Lower leg skin (tissue), 4 donors: Measurements from ENCODE around the gene CENPS. TPM values are rescaled to one million over a fixed set of nuclear protein-coding genes. Genes with fewer than 3 reads are reported as not detected.
"Not testable (repeated sequence)": the region's sequence is repeated elsewhere in the genome, so short reads cannot be mapped to it uniquely, and the experiment has no call there.

Source experiments
- DNase-seq, 2 donors: peaks; one replicate each; pipeline ENCODE4 v3.0.0-alpha.2; 2019; ENCODE audit warnings: low spot score in 2 of 2
- H3K4me3 ChIP-seq: fragments of 200-600 bp; sonication (generic); 2 replicates; pipeline ENCODE4 v1.5.1; 2017; ENCODE audit warnings: mild to moderate bottlenecking, low read depth; ENCODE audit not compliant: poor library complexity, severe bottlenecking
- CTCF ChIP-seq, 3 donors: fragments of 450-650 bp; IDR thresholded peaks; one replicate each; pipeline ENCODE4 v1.5.1; 2016; ENCODE audit warnings: antibody characterized with exemption in 3 of 3, mild to moderate bottlenecking in 3 of 3, moderate library complexity in 2 of 3
- POLR2A ChIP-seq, 2 donors: fragments of 450-650 bp; IDR thresholded peaks; one replicate each; pipeline ENCODE4 v1.6.1; 2016 to 2017; ENCODE audit warnings: antibody characterized with exemption in 2 of 2, mild to moderate bottlenecking in 1 of 2, moderate library complexity in 1 of 2
- WGBS, 2 donors: methylation state at CpG; one replicate each; pipeline ENCODE4 v1.1.5; 2018; 5-methylcytosine and 5-hydroxymethylcytosine counted together
- intact Hi-C: fragments of 100-400 bp; cut with DNase I; formaldehyde crosslinking; loops from one replicate; pipeline ENCODE4 v1.15.0; 2023; ENCODE audit warnings: low total_unique reads
- total RNA-seq, 4 donors: library from RNA; depleted of rRNA; stranded (reverse); fragments of >200 nt; gene quantifications; one replicate each; pipeline ENCODE4 v1.1.0, GENCODE V29; 2016

CENPS gene
- total RNA-seq, 4 donors from 2014 or later: 0.42 to 1.8 (median 0.97) TPM

DNA sequence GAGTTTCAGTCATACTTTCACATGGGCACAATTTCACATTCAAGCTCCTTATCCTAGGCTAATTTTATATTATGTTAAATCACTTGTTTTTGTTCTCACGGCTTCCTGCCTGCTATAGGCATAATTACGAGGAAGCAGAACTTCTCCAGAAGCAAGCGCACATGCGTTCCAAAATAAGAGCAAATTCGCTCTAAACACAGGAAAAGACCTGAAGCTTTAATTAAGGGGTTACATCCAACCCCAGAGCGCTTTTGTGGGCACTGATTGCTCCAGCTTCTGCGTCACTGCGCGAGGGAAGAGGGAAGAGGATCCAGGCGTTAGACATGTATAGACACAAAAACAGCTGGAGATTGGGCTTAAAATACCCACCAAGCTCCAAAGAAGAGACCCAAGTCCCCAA lies 19.5 kb downstream of the CENPS start, which contains the start of gene CORT:
Gene CORT (plus strand): TSS at position 281 of the 400 bp plus-strand sequence. CDS start 193 bp downstream, outside the sequence.
- TF ChIP-seq CTCF (IDR thresholded peaks at IDR 0.05) (no peak), POLR2A (IDR thresholded peaks at IDR 0.05) (no peak)
- intact Hi-C loops: no loop called here
- DNase-seq: no peak
- WGBS, 2 donors: 86 to 92% methylated on average over 10 of the region's 10 CpGs
- H3K4me3 ChIP-seq: no peak within 1 kb of the TSS

- WGBS, 2 donors: 81 to 84% methylated on average over 18 to 21 of the region's 21 CpGs
- H3K4me3 ChIP-seq: no peak overlapping the region
- intact Hi-C loops: no loop called here
- TF ChIP-seq POLR2A (IDR thresholded peaks at IDR 0.05): no peak
- no peak for TF ChIP-seq CTCF (IDR thresholded peaks at IDR 0.05)
- DNase-seq: no peak
These were observed 20.1 kb downstream of the CENPS start for GRCh38 chr1:10450156-10450814.

GRCh38 chr1:10450836-10451235 lies 20.6 kb downstream of the CENPS start:
- H3K4me3 ChIP-seq: no peak overlapping the region
- intact Hi-C loops: no loop called here
- WGBS, 2 donors: 21 to 27% methylated on average over 6 of the region's 6 CpGs
- TF ChIP-seq POLR2A (IDR thresholded peaks at IDR 0.05) (no peak), CTCF (IDR thresholded peaks at IDR 0.05) (no peak)
- DNase-seq: no peak

- no peak for DNase-seq
- intact Hi-C loops: no loop called here
- H3K4me3 ChIP-seq: no peak overlapping the region
- WGBS, 2 donors: 3 to 7% methylated on average over 10 of the region's 10 CpGs
- TF ChIP-seq POLR2A (IDR thresholded peaks at IDR 0.05): no peak
- TF ChIP-seq CTCF (IDR thresholded peaks at IDR 0.05): no peak
These were observed 21.1 kb downstream of the CENPS start for GRCh38 chr1:10451287-10451686.

- intact Hi-C loops: no loop called here
- WGBS, 2 donors: 60 to 66% methylated on average over 5 of the region's 5 CpGs
- no peak overlapping the region for H3K4me3 ChIP-seq
- no peak for DNase-seq
- TF ChIP-seq CTCF (IDR thresholded peaks at IDR 0.05) (no peak), POLR2A (IDR thresholded peaks at IDR 0.05) (no peak)
These were observed 25.8 kb downstream of the CENPS start for GRCh38 chr1:10456048-10456447.

DNA sequence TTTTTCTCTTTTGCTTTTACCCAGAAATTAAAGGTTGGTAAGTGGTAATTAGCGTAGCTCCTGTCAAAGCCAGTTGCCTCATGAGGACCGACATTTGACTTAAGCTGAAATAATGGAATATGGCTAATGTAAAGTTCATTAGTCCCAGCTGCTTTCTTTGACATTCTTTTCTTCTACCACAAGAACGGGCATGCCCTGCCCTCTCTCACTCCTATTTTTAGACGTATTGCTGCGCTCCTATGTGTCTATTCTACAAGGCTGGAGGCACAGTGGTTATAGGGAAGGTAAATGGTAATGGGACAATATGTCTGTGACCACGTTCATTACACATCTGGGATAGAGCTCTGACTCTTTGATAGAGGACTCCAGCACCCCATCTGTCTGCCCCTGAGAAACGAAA lies 26.4 kb downstream of the CENPS start:
- WGBS, 2 donors: 37 to 45% methylated on average over 7 of the region's 7 CpGs
- TF ChIP-seq POLR2A (IDR thresholded peaks at IDR 0.05): no peak
- TF ChIP-seq CTCF (IDR thresholded peaks at IDR 0.05): no peak
- no peak overlapping the region for H3K4me3 ChIP-seq
- intact Hi-C loops: no loop called here
- no peak for DNase-seq

DNA sequence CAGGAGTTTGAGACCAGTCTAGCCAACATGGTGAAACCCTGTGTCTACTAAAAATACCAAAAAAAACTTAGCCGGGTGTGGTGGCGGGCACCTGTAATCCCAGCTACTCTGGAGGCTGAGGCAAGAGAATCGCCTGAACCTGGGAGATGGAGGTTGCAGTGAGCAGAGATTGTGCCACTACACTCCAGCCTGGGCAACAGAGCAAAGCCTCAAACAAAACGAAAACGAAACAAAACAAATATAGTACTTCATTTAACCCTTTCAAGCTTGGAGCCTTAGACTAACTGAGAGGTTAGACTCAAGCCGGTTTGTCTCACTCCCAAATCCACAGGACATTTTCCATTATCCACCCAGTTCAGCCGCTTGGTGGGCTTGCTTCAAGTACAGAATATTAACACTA lies 27.2 kb downstream of the CENPS start:
- H3K4me3 ChIP-seq, intact Hi-C loops: not testable (repeated sequence)

More for the DNA sequence above, 27.2 kb downstream of the CENPS start:
- not testable (repeated sequence) for DNase-seq
- 49 to 55% methylated on average over 7 of the region's 7 CpGs for WGBS, 2 donors
